GM18505 (cell line): ENCODE results near the gene BRAF.
"Not testable (repeated sequence)": the region's sequence is repeated elsewhere in the genome, so short reads cannot be mapped to it uniquely, and the experiment has no call there.

Source experiments
- ATAC-seq: cut with Tn5 transposase; IDR thresholded peaks from one replicate; pipeline ENCODE4 v1.9.1; 2021; ENCODE audit not compliant: unreplicated experiment
- POLR2A ChIP-seq: IDR thresholded peaks from 4 replicates; pipeline ENCODE4 v1.6.1; 2011; ENCODE audit warnings: borderline replicate concordance; ENCODE audit not compliant: insufficient read depth, insufficient read length; ENCODE audit errors: extremely low read depth

Gene BRAF

DNA sequence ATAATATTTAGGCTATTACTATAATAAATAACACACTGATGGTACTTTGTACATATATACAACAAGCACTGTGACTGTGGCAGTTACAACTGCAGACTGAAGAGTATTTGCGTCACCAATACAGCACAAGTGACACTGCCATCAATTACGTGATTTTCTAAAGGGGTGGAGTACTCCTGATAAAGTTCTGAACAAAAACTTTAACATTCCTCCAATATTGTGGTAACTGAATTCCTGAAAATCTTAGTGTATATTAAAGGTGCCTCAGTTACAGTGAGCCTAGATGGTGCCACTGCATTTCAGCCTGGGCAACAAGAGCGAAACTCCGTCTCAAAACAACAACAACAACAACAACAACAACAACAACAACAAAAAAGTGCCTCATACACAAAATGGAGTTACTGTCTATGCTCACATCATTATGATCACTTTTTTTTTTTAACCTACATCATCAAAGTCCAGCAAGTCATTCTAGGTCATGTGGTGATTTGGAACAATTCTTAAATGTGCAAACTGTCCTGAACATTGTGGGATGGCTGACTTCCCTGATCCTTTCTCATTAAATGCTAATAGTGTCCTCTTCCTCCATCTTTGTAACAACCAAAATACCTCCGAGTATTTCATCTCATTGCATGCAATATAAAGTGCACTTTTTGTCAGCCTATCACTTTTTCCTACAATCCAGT, 15.1 kb downstream of the BRAF start:
- ATAC-seq, result no peak
- TF ChIP-seq POLR2A, result no peak

DNA sequence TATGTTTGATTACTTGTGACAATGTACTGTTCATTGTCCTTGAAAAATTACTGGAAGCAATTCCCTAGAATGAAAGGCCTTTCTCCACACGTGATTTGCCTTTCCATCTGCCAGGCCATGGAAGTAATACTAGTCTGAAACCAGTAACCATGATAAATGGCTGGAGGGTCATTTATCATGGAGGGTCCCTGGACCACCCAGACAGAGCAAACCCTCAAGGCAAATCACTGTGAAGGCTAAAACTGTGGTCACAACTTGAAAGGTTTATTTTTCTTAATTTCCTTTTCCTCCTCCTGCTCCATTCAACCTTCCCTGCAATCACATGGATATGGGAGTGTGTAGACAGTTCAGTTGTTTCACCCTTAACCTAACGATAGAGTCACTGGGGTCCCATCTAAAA, 16.4 kb downstream of the BRAF start:
- ATAC-seq, result no peak
- no peak for TF ChIP-seq POLR2A

DNA sequence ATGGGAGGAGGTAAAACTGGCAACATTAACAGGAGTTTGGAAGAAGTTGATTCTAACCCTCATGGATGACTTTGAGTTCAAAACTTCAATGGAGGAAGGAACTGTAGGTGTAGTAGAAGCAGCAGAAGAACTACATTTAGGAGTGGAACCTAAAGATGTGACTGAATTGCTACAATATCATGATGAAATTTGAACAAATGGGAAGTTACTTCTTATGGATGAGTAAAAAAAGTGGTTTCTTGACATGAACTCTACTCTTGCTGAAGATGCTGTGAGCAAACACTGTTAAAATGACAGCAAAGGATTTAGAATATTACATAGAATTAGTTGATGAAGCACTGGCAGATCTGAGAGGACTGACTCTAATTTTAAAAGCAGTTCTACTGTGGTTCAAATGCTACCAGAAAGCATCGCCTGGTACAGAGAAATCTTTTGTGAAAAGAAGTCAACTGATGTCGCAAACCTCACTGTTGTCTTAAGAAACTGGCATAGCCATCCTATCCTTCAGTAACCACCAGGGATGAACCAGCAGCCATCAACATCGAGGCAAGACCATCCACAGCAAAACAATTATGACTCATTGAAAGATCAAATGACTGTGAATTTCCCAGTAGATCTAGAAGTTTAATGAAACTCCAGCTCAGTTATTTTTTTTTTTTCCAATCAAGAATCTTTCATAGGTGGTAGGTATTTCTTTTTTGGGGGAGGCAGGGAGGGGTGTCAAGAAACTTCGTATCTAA, 20.8 kb downstream of the BRAF start:
- no peak for TF ChIP-seq POLR2A
- no peak for ATAC-seq

GRCh38 chr7:140902303-140902953, 22.3 kb downstream of the BRAF start:
- no peak for ATAC-seq

DNA sequence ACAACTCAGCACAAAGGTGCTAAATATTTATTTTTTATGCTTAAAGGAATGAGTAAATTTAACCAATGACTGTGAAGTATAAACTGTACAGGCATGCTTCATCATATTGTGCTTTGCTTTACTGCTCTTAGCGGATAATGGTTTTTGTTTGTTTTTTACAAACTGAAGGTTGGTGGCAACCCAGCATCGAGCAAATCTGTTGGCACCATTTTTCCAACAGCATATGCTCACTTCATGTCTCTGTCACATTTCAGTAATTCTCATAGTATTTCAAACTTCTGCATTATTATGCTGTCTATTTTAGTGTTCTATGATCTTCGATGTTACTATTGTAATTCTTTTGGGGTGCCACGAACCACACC, 22.8 kb downstream of the BRAF start:
- no peak for ATAC-seq
- TF ChIP-seq POLR2A, result no peak

More at GRCh38 chr7:140902303-140902953, 22.3 kb downstream of the BRAF start:
- no peak for TF ChIP-seq POLR2A

GRCh38 chr7:140899883-140900282, 24.8 kb downstream of the BRAF start:
- no peak for TF ChIP-seq POLR2A
- ATAC-seq, result no peak

DNA sequence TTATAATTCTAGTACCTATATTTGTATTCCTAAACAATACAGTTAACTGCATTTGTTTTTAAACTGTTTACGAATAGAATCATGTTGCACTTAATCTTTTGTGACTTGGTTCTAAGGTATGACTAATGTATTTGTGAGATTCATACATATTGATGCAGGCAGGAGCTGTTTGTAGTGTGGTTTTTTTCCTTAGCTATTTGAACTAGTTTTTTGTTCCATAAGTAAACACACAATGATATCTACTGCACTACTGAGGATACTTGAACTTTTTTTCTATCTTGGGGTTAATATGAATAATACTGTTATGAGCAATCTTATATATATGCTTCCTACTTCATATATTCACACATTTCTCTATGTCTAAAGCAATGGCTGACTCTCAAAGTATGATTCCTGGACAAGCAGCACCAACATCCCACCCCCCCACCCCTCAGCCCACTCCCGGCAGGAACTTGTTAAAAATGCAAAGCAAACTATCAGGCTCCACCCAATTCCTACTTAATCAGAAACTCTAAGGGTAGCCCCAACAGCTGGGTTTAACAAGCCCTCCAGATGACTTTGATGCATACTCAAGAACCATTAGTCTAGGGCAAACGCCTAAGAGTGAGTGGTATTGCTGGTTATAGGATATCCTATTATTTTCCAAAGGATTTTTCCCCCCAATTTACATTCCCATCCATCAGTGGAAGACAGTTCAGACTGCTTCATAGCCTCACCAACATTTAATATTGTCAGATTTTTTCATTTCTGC, 25.8 kb downstream of the BRAF start:
- ATAC-seq, result no peak
- no peak for TF ChIP-seq POLR2A

GRCh38 chr7:140896996-140897395, 27.7 kb downstream of the BRAF start:
- no peak for ATAC-seq
- no peak for TF ChIP-seq POLR2A

DNA sequence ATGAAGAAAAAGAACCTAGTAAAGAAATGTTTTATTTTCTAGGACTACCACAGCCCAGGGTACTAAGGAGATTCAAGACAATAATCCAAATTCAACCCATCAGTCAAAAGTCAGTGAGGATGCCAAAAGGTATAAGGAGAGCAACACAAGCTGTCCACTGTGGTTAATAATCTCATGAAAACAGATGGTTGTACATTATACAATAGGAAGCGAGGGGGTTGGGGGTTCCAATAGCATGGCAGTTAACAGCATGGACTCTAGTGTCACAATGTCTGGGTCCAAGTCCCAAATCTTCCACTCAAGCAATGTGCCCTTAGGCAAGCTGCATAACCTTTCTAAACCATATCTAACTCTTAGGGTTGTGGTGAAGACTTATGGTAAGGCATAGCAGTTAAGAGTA, 35.1 kb downstream of the BRAF start:
- no peak for TF ChIP-seq POLR2A
- ATAC-seq, result no peak

DNA sequence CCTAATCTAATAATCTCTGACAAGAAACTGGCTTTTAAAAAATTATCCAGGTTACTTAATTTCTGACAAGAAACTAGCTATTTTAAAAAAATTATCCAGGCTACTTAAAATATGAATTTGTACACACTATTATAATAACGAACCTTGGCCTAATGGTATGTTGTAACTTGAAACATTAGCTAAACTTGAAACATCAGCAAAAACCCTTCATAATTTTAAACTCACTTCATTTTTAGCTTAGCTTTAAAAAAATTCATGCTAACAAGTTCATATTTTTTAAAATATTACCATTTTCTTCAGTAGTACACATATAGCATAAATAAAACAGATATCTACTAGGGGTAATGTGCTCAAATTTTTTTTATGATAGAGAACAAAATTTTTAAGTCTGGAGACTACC, 35.6 kb downstream of the BRAF start:
- ATAC-seq, result no peak
- no peak for TF ChIP-seq POLR2A

DNA sequence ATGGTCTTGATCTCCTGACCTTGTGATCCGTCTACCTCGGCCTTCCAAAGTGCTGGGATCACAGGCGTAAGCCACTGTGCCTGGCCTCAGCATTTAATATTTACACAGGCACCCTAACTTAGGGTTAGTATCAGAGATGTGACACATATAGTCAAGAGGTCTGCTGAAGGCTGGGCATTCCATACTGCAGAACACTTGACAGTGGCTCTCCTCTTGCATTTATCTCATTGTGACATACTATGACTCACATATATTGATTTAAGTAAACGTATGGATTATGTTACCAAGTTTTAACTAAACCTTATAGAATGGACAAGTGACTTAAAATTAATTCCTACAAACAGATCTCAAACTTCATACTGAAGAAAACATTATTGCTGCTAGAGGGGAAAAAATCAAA, 36.6 kb downstream of the BRAF start:
- ATAC-seq, result no peak
- no peak for TF ChIP-seq POLR2A

GRCh38 chr7:140885735-140886334, 38.9 kb downstream of the BRAF start:
- ATAC-seq, result no peak

GRCh38 chr7:140883378-140883777, 41.4 kb downstream of the BRAF start:
- no peak for ATAC-seq
- TF ChIP-seq POLR2A, result no peak

More at GRCh38 chr7:140885735-140886334, 38.9 kb downstream of the BRAF start:
- TF ChIP-seq POLR2A, result no peak

DNA sequence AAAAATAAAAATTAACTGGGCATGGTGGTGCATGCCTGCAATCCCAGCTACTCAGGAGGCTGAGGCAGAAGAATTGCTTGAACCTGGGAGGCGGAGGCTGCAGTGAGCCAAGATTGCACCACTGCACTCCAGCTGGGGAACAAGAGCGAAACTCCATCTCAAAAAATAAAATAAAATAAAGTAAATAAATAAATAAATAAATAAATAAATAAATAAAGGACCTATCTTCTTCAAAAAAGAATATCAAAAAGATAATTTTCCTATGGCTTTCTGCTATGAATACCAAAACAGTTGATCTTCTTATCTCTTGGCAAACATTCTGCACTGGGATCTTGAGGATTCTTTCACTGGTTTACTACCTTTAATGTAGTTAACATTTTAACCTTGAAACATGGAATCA, 41.9 kb downstream of the BRAF start:
- ATAC-seq, result not testable (repeated sequence)
